GM18861 (cell line): Measurements from ENCODE around the gene DHX32.
"Not testable (repeated sequence)": the region's sequence is repeated elsewhere in the genome, so short reads cannot be mapped to it uniquely, and the experiment has no call there.

Experiments used
- ATAC-seq: cut with Tn5 transposase; IDR thresholded peaks from one replicate; pipeline ENCODE4 v1.9.1; 2021; ENCODE audit not compliant: unreplicated experiment

DHX32 gene

DNA sequence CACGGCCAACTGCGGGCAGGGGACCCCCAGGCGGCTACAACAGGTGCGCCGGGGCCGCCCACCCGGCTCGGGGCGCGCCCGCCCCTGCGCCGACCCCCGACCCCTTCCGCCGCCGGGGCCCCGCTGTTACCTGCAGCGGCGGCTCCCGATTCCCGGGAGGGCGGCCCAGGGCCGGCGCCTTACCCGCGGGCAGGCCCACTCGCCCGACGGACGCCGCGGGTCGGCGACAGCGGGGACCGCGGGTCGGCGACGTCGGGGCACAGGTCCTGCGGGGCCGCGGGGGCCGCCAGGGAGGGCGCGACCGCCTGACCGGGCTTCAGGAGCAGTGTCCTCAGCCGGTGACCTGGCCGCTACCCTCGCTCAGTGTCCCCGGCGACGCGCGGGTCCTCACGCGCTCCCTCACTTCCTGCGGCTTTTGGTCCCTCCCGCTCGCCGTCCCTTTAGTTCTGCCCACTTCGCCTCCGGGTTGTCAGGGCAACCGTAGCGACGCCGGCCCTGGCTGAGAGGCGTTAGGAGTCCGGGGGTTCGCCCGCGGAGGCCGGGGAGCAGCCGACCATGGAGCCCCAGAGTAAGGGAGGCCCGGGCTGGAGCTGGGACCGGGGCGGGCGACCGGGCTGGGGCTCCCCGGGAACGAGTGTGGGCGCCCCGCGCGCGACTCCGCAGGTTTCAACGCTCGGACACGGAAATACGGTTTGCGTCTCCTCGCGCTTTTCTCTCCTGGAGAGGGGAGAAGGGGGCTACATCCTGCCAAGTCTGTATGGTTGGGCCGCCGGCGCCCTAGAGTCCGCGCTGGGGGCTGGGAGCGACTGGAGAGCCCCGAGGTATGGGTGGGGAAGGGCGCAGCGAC lies 15.2 kb upstream of the DHX32 start, which contains the start of gene FANK1:
TSS of gene FANK1 (plus strand) at position 477 of the 847 bp plus-strand sequence. CDS start at position 556, 79 bp downstream.
- peak; percentile 78 for ATAC-seq

DNA sequence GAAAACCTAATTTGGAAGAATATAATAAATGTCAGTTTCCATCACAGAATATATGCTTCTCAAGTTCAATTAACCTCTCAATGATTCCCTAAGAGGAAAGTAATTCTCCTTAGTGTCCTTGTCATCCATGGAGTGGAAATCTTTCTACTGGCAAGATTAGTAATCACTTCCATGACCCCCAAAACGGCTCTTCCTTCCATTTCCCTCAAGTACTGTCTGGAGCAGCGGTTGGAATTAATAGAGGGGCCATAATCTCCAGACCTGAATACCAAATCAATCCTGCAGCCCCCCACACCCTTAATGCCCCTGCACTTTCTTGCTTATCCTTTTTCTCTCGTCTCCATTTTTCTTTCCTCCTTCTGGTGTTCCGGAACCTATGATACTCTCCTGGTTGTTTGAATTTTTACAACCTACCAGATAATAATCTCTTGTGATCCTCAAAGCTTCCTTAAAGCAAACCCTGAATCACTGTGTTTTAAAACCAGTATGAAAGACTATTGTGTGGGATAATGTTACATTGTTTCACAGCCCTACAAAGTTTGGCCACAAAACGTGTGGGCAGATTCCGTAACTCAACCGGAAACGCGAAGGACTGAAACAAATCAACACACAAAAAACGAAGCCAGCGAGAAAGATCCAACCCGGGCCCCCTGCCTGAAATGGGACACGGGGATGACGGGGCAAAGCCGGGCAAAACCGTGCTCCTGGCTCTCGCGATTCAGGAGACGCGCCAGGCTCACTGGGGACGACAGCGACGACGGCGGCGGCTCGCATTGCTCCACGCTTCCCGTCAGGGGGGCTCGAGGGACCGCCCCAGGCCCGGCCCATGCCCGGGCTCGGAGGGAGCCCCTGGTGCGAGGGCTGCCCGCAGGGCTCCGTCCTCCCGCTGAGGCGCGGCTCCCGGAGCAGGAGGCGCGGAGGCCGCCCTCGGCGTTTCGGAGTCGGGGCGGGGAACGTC lies 14.3 kb upstream of the DHX32 start:
- ATAC-seq = peak; percentile 23

DNA sequence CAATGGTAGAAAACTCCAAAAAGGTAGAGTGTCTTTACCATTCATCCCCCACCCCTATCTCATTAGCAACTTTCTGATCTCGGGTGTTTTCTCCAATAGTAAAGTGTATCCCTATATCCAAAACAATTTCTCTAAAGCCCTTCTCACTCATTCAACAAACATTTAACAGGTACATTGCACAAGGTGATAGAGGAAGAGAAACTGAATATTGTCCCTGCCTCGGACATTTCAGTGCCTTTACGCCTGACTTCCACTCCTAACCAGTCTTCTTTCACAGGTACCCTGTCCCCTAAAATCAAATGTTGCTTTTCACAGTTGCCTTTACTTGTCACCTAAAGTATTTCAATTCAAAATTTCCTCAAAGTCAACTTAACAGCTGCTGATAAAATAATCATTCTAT lies 13.1 kb upstream of the DHX32 start:
- not testable (repeated sequence) for ATAC-seq

DNA sequence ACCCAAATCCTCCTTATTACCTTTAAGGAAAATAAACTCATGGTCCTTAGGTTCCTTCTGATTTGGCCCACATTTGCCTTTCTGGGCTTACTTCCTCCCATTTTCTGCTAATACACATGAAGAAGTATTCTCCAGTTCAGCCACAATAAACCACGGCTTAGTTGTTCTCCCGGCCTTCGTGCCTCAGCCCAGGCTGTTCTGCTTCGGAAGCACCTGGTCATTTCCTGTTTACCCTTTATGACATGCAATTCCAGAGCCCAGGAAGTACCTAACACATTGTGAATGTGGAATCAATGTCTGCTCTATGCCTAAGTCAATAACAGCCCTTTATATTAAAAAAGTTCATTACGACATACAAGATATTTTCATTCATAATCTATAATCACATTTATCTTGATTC lies 11.3 kb upstream of the DHX32 start:
- not testable (repeated sequence) for ATAC-seq

DNA sequence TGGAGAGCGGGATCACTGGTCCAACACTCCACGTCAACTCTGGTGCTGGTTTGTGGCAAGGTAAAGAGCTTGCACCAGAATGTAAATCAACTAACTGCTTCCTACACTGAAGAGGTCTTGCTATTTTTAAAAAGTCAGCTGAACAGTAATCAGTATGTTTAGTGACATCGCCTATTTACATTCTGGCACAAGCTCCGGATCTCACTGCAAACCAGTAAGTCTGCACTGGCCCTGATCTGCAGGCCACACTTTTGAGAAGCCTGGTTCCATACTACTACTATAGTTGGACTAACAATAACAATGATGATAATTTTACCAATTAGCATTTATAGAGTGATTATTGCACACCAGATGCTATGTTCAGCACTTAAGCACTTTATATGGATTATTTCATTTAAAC lies 8.3 kb upstream of the DHX32 start:
- ATAC-seq = not testable (repeated sequence)

DNA sequence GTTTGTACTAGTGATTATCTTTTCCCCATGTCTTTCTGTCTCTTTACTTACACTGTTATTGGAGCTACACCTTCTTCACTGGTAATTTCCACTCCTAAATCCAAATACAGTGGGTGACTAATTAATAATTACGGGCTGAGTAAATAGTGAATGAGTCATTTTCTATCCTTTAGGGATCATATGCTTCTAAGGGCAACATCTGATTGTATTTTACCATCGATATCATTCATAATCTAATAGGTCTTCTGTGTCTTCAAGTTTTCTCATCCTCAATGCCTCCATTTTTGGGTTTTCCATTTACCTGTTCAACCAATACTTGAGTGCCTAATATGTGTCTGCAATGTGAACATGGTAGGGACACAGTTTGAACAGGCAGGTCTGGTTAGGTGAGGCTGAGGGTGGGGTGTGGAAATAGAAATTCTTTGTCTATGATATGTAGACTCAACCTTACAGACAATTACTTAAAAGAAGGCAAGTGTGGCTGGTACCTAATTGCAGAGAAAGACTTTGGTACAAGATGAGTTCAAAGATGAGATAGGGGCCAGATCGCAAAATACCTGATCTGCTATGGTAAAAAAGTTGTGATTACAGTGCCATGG lies 5.9 kb upstream of the DHX32 start:
- no peak for ATAC-seq

DNA sequence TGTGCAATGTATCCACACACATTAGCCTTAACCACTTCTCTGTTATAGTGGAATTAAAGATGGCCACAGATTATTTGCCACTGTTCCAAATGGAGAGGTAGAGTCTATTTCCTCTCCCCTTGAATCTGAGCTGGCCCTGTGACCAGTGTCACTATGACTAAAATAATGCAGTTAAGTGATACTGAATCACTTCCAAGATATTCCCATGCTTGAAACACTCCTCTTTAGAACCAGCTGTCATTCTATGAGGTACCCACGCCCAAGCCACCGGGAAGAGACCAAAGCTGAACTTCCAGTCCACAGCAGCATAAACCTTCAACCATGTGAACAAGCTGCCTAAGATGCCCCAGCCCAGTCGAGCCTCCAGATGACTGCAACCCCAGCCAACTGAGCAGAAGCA lies 2.1 kb upstream of the DHX32 start:
- no peak for ATAC-seq

DNA sequence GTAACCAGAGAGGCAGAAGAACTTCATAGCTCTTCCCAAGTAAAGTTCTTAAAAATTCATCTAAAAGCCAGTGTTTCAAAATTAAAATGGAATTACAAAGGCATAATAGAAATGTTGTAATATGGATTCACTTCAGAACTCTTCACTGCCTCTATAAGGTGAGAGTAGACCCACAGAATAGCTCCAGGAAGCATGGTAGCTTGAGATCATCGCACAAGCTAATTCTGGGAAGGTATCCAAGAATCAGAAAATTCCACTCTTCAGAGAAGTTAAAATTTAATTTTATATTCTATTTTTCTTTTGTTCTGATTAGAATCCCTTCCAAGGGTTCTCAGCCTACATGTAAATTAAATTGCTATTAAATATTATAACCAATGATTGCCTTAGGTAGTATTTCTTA lies 1.5 kb upstream of the DHX32 start:
- no peak for ATAC-seq

DNA sequence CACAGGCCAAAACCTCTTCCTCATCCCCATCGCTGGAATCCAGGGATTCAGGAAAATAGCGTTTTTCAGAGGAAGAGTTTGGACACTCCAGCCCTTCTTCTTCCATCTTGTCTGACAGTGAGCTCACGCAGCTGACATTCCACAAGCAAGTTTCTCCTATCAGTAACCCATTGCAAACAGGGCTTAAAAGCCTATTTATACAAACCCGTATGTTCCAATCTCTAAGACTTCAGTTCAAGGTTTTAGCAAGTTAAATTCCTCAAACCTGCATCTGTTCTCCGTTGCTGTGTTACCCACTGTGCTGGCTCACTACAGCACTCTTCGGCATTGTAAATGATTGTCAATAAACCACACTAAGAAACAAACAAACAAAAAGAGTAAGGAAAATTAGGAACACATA lies 373 bp downstream of the DHX32 start:
- no peak for ATAC-seq

DNA sequence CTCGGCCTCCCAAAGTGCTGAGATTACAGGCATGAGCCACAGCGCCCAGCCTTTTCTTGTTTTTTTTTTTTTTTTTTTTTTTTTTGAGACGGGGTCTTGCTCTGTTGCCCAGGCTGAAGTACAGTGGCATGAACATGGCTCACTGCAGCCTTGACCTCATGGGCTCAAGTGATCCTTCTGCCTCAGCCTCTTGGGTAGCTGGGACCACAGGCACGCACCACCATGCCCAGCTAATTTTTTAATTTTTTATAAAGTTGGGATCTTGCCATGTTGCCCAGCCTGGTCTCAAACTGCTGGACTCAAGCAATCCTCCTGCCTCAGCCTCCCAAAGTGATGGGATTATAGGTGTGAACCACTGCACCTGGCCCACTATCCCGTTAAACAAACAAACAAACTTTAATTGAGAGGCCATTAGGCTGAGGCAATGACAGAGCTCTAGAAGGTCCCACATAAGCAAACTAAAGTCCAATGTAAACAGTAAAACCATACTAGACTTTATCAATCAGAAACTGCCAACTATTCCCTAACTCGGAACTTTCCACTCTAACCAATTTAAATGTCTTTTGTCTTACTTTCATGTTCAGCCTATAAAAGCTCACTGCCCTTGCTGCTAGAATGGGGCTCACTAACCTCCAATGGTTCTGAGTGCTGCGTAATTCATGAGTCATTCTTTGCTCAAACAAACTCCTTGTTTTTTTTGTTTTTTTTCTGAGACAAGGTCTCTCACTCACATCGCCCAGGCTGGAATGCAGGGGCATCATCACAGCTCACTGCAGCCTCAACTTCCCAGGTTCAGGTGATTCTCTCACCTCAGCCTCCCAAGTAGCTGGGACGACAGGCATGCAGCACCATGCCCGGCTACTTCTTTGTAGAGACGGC lies 1.9 kb downstream of the DHX32 start:
- ATAC-seq = no peak

DNA sequence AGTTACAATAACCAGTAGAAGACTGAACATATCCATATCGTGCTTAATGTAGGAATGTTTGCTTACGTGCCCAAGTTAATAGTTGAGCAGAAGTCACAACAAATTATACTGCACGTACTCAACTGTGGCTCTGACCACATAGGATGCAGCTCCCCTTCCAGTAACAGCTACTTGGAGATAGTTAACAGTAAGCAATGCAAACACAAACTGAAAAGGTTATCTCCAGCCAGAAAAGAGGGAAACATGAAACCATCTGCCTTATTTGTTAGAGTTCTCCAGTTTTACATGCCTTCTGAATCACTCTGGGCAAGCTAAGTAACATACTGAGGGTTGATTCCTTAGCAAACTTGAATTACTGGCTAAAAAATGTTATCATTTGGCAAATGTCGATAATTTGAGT lies 9.8 kb downstream of the DHX32 start:
- ATAC-seq = no peak

DNA sequence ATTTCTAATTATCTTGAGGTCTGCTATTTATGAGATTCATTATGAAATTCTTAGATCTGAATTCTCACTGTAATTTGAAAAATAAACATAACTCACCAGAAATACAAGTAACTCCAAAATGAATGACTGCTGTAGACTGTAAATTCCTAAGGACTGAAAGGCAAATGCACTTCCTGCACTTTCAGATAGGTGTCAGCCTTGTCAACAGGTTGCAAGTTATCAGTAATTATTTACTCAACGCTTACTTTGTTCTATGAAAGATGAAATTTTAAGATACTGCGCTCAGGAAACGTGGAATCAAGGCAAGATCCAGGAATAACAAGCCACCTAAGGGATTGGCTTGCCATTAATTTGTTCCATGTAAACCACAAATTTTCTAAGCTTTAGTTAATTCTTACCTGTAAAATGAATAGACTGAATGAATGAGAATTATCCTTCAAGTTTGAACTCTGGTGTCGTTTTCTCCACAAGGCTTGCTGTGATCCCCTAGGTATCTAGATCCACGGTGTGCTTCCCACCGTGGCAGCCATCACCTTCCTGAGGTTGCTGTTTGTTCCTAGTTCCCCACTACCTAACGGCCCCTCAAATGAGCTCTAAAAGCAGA lies 12.6 kb downstream of the DHX32 start:
- ATAC-seq = no peak

DNA sequence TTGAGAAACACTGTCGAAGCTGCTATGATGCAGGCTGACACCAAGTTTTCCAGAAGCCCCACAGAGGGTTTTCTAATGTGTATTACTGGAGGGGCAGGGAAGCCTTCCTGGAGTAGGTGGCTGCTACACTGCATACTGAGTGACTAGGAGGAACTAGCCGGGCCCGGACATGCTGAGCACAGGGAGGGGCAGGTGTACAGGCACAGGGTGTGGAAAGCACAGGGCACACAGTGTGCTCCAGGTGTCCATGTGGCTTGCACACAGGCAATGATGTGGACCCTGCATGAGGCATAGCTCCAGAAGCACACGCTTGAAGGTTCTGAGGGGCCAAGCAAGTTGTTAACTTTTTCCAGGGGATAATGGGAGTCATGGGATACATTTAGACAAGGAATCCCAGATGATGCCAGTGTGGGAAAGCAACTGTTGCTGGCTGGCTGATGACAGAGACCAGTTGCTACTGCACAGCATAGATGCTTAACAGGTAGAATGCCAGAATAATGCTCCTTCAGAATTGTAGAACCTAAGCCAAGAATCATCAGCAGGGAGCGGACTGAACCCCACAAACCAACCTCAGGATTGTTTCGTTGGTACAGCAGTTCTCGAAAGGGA lies 14.6 kb downstream of the DHX32 start:
- ATAC-seq = no peak

DNA sequence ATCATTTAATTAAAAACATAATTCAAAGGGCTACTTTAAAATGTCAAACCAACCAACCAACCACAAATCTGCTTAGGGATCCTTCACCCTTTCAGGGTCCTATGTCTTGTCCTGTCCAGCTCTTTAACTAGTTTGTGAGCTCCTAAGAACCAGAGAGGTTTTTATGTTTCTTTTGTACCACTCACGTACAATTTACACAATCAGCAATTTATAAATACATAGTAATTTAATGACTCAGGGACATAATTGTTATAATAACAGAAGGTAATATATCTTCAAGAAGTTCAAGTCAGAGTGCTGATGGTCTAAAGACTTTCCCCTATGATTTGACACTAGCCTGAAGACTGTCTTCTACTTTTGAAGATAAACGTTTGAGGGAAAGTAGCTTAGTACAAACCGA lies 16.0 kb downstream of the DHX32 start:
- no peak for ATAC-seq

DNA sequence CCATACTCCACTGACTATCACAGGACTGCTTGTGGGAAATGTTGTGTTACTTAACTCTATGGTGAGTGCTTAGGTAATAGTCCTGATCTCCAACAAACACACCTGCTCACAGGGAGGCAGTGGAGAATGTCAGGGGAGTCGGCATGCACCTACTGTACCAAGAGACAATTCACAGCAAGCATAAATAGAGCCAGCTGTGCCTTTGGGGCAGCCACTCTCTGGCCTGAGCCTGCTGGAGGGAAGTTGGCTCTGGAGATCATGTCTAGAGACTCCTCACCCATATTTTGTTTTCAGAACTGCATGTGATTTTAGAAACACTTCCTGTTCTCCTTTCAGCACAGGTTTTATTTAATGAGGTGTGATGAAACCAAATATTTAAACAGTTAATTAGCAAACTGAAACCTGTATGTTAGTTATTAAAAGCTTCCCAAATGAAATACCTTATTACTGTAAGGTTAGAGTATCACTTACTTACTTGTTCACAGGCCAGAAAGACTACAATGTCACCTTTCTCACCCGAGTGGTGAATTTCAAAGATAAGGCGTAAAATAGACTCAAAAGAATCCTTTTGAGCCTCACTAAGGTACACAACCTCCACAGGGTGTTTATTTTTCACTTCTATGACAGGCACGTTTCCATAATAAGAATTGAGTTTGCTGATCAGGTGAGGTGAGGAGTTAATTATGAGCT lies 21.8 kb downstream of the DHX32 start:
- ATAC-seq = no peak

DNA sequence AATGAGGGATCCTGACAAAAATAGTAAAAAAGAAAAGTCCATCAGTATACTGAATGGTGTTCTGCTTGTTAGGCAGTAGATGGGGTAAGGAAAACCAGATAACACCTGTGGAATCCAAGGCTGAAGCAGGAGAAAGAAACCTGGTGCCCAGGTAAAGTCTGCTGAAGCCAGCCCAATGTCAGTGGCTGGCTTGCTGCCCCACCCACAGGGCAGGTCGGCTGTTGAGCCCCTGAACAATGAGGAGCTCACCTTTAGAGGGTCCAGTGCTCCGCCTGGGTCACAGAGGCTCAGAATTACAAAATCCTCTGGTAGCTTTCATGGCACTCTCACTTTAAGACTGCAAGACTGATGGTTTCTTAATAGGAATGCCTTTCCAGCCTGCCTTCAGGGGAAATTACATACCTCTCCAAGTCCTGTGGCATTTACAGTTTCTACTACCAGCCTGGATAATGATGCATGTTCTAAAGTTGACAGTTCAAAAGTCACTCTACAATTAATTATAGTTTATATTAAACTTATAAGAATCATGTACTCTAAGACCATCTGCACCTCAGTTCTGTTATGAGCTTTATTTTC lies 23.8 kb downstream of the DHX32 start:
- ATAC-seq = no peak

DNA sequence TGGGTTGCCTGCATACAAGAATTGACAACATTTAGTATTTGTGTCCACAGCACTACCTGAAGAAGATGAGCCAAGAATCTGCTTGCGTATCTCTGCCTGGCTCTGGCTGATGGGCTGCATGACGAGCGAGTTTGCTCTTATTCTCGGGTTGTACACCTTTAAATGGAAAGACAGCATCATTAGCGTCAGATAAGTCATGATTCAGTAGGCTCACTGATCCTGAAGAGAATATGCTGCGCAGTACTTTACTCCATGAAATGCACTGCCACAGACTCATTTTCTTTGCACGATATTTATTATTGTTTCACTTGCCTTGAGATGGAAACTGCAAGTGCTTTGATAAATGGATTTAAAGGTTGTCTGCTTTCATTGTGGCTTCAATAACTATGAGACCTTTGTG lies 28.6 kb downstream of the DHX32 start:
- no peak for ATAC-seq
